Caco-2 (cell line): Measurements from ENCODE around the gene TTLL11. TPM values are rescaled to one million over a fixed set of nuclear protein-coding genes. Genes with fewer than 3 reads are reported as not detected.

Experiments used
- BruUV-seq: library from RNA; stranded (reverse); fragments of 400-500 nt; replicated peaks from 2 replicates; lab custom pipeline; 2021; lab: Mats Ljungman, UMichigan
- CTCF ChIA-PET: fragments of 300-600 bp; sonication (Branson Sonifier 250); formaldehyde crosslinking; loops from one replicate; lab custom pipeline; 2022; ENCODE audit warnings: antibody characterized with exemption; lab: Charles Lee
- POLR2A ChIA-PET: fragments of 300-600 bp; sonication (Branson Sonifier 250); formaldehyde crosslinking; loops from one replicate; lab custom pipeline; 2022; ENCODE audit warnings: antibody characterized with exemption; lab: Charles Lee
- DNase-seq, 2 experiments: peaks; one replicate each; pipeline versions ENCODE4 v3.0.0 to v3.0.0-alpha.2; 2020 to 2022
- H3K27me3 ChIP-seq: replicated peaks from 2 replicates; pipeline ENCODE4 v1.6.0; 2011; ENCODE audit warnings: low read length; ENCODE audit not compliant: control insufficient read depth, insufficient read depth
- H3K36me3 ChIP-seq: 2 replicates; pipeline ENCODE4 v1.5.1; 2011; ENCODE audit warnings: low read length; ENCODE audit not compliant: control insufficient read depth, insufficient read depth
- H3K4me1 ChIP-seq: fragments of 250-450 bp; sonication (Bioruptor Pico); 2 replicates; pipeline ENCODE4 v1.5.1; 2020; ENCODE audit warnings: mild to moderate bottlenecking
- H3K4me3 ChIP-seq: 2 replicates; pipeline ENCODE4 v1.5.1; 2011; ENCODE audit warnings: low read depth, mild to moderate bottlenecking, control low read depth, low read length
- H3K9me3 ChIP-seq: fragments of 250-450 bp; sonication (Bioruptor Pico); 2 replicates; pipeline ENCODE4 v1.5.1; 2020; ENCODE audit warnings: mild to moderate bottlenecking, moderate library complexity
- H3K27ac Mint-ChIP-seq: one replicate; pipeline ENCODE4 v1.8.0; 2022; ENCODE audit warnings: mixed read lengths; ENCODE audit not compliant: unreplicated experiment
- H3K27me3 Mint-ChIP-seq: one replicate; pipeline ENCODE4 v1.8.0; 2022; ENCODE audit warnings: mixed read lengths; ENCODE audit not compliant: insufficient read depth, unreplicated experiment
- H3K36me3 Mint-ChIP-seq: one replicate; pipeline ENCODE4 v1.8.0; 2022; ENCODE audit warnings: mild to moderate bottlenecking, mixed read lengths; ENCODE audit not compliant: insufficient read depth, unreplicated experiment
- H3K4me1 Mint-ChIP-seq: one replicate; pipeline ENCODE4 v1.8.0; 2022; ENCODE audit warnings: low read depth, mixed read lengths; ENCODE audit not compliant: unreplicated experiment
- H3K4me3 Mint-ChIP-seq: one replicate; pipeline ENCODE4 v1.8.0; 2022; ENCODE audit warnings: mild to moderate bottlenecking, moderate library complexity, mixed read lengths; ENCODE audit not compliant: unreplicated experiment
- H3K9me3 Mint-ChIP-seq: one replicate; pipeline ENCODE4 v1.8.0; 2022; ENCODE audit warnings: mixed read lengths; ENCODE audit not compliant: unreplicated experiment
- intact Hi-C: fragments of 100-400 bp; cut with micrococcal nuclease; formaldehyde crosslinking; loops from one replicate; pipeline ENCODE4 v1.10.0; 2022; ENCODE audit not compliant: unreplicated experiment
- total RNA-seq: library from RNA; stranded (reverse); gene quantifications from 2 replicates; pipeline ENCODE4 v1.2.3, GENCODE V29; 2022
- TF ChIP-seq, protein P1 (sequence below), 2 experiments: fragments of 200-600 bp in 1 of 2; IDR thresholded peaks; 1 replicate in 1 of 2; 2 replicates in 1 of 2; pipeline versions ENCODE4 v1.5.1 to v1.8.0; 2011 to 2022; ENCODE audit warnings: antibody characterized with exemption in 1 of 2, control low read depth in 1 of 2, inconsistent platforms in 1 of 2, low read depth in 1 of 2, low read length in 1 of 2, mild to moderate bottlenecking in 1 of 2, moderate library complexity in 1 of 2; ENCODE audit not compliant: insufficient read depth in 1 of 2, severe bottlenecking in 1 of 2, unreplicated experiment in 1 of 2

The TTLL11 gene
- total RNA-seq, 1 experiment from 2014 or later, result 4.4 TPM

- H3K9me3 Mint-ChIP-seq, result no peaks in the 10 kb centered on the region
- no peak overlapping the region for H3K27ac Mint-ChIP-seq
- H3K27me3 Mint-ChIP-seq, result peaks cover 9% of the 10 kb centered on the region
- intact Hi-C loops, result loop anchor here (5.0 to 10.0 kb wide), 2 partner anchors 355 to 718 kb away; no protein-coding TSS in a partner anchor
- Histone ChIP-seq H3K9me3 (no peaks in the 10 kb centered on the region), H3K4me3 (no peak overlapping the region), H3K4me1 (no peaks in the 10 kb centered on the region), H3K27me3 (no peaks in the 10 kb centered on the region), H3K36me3 (no peaks in the 10 kb centered on the region)
- no peaks in the 10 kb centered on the region for H3K36me3 Mint-ChIP-seq
- TF ChIP-seq, protein P1, sequence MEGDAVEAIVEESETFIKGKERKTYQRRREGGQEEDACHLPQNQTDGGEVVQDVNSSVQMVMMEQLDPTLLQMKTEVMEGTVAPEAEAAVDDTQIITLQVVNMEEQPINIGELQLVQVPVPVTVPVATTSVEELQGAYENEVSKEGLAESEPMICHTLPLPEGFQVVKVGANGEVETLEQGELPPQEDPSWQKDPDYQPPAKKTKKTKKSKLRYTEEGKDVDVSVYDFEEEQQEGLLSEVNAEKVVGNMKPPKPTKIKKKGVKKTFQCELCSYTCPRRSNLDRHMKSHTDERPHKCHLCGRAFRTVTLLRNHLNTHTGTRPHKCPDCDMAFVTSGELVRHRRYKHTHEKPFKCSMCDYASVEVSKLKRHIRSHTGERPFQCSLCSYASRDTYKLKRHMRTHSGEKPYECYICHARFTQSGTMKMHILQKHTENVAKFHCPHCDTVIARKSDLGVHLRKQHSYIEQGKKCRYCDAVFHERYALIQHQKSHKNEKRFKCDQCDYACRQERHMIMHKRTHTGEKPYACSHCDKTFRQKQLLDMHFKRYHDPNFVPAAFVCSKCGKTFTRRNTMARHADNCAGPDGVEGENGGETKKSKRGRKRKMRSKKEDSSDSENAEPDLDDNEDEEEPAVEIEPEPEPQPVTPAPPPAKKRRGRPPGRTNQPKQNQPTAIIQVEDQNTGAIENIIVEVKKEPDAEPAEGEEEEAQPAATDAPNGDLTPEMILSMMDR (IDR thresholded peaks at IDR 0.05; ENCODE audit: insufficient read depth in 1 of 2, low read depth in 1 of 2, low read length in 1 of 2, severe bottlenecking in 1 of 2, unreplicated experiment in 1 of 2), result no peak
- DNase-seq, result no peak
- no peak overlapping the region for H3K4me3 Mint-ChIP-seq
- ChIA-PET POLR2A (no interaction called here), CTCF (interaction anchor here (5.1 to 5.3 kb wide), 2 partner anchors 25 to 252 kb away, joined by 93 to 175 read pairs; no protein-coding TSS in a partner anchor)
- H3K4me1 Mint-ChIP-seq, result peaks cover 6% of the 10 kb centered on the region
- no TSS peak for BruUV-seq
Measured at GRCh38 chr9:122096620-122097415, 3.7 kb upstream of the TTLL11 start.

GRCh38 chr9:122095010-122095767 lies 2.1 kb upstream of the TTLL11 start:
- H3K4me1 ChIP-seq, result no peaks in the 10 kb centered on the region
- BruUV-seq, result no TSS peak
- CTCF ChIA-PET, result interaction anchor here (5.1 to 5.3 kb wide), 2 partner anchors 27 to 254 kb away, joined by 93 to 175 read pairs; no protein-coding TSS in a partner anchor

More at GRCh38 chr9:122095010-122095767, 2.1 kb upstream of the TTLL11 start:
- H3K4me3 Mint-ChIP-seq, result peak overlapping the region; percentile 76
- TF ChIP-seq, protein P1 (IDR thresholded peaks at IDR 0.05; ENCODE audit: insufficient read depth in 1 of 2, low read depth in 1 of 2, low read length in 1 of 2, severe bottlenecking in 1 of 2, unreplicated experiment in 1 of 2), result peak; percentile 56 to 58
- intact Hi-C loops, result loop anchor here (1.0 to 10.0 kb wide), 3 partner anchors 255 to 720 kb away; no protein-coding TSS in a partner anchor
- Histone ChIP-seq H3K27me3 (no peaks in the 10 kb centered on the region), H3K9me3 (no peaks in the 10 kb centered on the region), H3K36me3 (no peaks in the 10 kb centered on the region), H3K4me3 (no peak overlapping the region)
- POLR2A ChIA-PET, result no interaction called here
- H3K9me3 Mint-ChIP-seq, result no peaks in the 10 kb centered on the region
- no peak overlapping the region for H3K27ac Mint-ChIP-seq
- peak in 1 of 2 experiments; percentile 55 for DNase-seq
- H3K4me1 Mint-ChIP-seq, result peaks cover 11% of the 10 kb centered on the region
- H3K27me3 Mint-ChIP-seq, result peaks cover 9% of the 10 kb centered on the region
- H3K36me3 Mint-ChIP-seq, result no peaks in the 10 kb centered on the region
